ENCODE results near the gene C17orf107.
"Not testable (repeated sequence)": the region's sequence is repeated elsewhere in the genome, so short reads cannot be mapped to it uniquely, and the experiment has no call there.

The C17orf107 gene

DNA sequence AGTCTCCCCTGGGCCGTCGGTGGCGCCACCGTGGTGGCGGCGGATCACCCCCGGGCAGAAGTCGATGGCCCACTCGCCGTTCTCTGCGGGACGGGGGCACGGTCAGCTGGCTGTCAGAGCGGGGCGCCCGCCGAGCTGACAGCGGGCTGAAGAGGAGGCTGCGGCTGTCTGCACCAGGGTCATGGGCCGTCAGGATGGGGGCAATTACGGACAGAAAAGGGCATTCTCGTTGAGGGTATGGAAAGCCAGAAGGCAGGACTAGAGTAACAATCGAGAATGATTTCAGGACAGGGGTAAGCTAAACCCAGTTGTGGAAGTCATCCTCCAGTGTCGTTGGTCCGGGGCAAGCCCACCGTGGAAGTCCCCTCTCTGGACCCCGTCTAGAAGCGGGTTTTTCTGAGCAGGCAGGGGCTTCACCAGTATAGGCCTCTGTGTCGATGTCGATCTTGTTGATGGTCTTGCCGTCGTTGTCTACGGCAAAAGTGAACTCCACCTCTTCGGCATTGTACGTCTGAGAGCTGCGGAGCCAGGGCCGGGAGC, 1.8 kb downstream of the C17orf107 start:
- DNase-seq = no peak

DNA sequence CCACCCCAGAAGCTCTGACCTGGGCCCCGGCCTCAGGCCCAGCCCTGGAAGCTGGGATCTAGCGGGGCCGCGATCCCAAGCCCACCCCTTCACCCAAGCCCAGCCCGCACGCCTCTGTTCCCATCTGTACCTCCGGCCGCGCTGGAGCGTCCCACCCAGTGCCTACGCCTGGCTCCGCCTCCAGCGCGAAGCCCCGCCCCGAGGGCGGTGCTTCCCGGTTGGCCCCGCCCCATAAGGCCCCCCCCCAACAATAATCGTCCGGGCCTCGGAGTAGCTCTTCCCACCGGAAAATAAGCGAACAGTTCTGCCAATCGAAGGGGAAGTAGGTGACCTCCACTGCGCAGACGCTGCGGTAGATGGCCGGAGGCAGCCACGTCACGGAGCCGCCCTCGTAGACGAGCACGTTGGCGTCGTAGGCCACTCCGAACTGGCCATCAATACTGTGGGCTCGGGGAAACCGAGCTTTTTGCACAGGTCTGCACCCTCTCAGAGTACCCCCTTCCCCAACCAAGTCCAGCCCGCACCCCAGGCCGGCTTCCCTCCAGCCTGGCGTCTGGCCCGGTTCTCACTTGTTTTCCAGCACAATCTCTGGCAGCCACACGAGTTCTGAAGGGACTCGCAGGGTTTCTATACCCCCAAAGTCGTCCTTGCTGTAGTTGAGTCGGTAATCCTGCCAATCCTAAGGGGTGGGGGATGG, 2.5 kb downstream of the C17orf107 start:
- no peak for DNase-seq

DNA sequence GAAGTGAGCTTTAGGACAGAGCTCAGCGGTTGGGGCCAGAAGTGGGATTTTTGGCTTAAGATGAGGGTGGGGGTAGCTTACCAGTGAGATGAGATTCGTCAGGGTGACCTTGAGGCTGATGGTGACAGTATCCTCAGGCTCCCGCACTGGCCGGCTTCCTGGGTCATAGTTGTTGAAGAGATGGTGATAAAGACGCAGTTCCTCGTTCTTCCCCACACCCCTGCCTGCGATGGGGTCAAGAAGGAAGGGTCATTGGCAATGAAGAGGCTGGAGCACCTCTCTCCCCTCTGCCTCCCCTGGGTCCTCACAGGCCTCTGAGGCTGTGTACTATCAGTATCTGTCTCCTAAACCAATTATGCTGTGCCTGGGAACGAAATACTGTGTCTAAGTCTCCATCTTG, 3.2 kb downstream of the C17orf107 start:
- no peak for DNase-seq

DNA sequence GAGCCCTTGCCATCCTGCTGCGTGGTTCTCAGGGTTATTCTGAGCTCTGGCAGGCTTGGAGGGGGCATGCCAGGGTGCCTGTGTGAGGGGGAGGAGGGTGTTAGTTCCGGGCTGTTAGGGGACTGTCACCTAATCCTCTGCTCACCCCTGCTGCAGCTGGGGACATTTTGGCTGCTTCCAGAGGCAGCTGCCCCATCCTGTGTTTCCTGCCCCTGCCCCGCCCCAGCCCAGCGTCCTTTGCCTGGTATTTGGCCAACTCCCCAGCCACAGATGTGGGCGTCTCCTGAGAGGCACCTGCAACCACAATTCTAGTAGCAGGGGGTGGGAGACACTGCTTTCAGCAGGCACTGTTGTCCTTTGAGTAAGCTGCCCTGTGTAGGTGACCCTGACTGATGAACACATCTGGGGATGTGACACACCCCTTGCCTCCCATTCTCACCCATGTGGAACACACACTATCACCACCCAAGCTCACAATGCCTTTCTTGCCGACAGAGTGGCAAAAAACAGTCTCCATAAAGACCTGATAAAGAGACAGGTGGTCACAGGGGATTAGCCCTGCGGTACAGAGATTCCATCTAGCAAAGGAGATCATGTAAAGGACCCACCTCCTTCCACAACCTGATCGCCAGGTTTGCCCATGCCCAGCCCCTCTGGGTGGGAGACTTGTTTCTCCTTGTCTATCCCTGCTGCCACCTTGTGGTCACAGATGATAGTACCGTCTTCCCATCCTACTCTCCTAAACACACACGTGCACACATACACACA, 3.9 kb downstream of the C17orf107 start, which contains the start of gene CHRNE:
Gene CHRNE (minus strand): TSS at position 48 of the 768 bp plus-strand sequence. CDS start 35 bp downstream, at position 13.
- DNase-seq = no peak

DNA sequence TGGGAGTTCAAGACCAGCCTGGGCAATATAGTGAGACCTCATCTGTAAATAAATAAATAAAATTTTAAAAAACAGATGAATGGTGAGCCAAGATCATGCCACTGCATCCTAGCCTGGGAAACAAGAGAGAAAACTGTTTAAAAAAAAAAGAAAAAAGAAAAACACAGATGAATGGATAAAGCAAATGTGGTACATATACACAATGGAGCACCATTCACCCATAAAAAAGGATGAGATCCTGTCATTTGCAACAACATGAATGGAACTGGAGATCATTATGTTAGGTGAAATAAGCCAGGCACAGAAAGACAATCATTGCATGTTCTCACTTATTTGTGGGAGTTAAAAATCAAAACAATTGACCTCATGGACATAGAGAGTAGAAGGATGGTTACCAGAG, 7.3 kb downstream of the C17orf107 start:
- DNase-seq = not testable (repeated sequence)

DNA sequence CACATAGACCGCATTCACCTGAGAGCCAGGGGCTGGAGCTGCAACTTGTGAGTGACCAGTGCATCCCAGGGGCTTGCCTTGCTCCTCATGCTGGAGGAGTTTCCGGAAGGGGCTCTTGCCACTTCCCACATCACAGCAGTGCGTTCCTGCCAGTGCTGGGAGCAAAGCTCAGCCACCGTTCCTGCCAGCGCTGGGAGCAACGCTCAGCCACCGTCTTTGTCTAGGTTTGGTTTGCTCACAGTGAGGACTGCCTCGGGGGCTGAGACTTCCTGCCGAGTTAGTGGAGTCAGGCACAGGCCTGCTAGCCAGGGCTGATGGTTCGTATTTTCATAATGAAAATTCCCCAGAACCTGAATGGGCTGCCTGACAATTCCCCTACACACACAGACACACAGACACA, 9.0 kb downstream of the C17orf107 start:
- no peak for DNase-seq

DNA sequence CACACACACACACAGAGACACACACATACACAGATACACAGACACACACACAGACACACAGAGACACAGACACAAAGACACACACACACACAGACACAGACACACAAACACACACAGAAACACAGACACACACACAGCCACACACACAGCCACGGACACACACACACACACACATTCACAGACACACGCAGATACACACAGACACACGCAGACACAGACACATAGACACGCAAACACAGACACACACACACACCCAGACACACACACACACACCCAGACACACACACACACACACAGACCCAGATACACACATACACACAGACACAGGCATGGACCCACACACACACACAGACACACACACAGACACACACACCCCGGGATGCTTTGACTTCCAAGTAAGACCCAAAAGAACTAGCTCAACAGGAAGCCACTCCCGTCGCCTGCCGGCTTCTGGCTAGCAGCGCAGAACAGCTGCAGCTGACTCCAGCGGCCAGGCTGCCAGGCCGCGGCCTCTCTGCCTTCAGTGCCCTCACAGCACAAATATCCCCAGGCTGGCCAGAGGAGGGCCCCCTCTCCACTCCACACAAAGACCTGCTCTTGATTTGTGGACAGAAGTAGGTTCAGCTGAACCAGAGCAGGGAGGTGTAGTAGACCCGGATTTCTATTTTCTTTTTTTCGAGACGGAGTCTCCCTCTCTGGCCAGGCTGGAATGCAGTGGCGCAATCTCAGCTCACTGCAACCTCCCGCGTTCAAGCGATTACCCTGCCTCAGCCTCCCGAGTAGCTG, 9.6 kb downstream of the C17orf107 start:
- no peak for DNase-seq

DNA sequence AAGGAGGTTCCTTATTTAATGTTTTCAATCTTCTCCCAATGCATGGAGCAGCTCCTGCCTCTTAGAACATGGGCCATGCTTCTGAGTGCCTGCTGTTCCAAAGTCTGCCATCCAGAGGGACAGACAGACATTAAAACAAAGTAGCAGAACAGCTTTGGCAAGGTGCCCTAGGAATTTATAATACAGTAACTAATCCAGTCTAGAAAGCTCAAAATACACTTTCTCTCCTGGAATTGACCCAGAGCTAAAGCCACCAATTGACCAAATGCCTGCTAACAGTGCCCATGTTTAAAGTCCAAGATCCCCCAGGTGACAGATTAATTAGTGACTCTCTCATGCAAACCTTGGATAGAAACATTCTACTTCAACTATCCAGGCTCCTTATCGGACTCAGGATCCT, 14.7 kb downstream of the C17orf107 start:
- no peak for DNase-seq

DNA sequence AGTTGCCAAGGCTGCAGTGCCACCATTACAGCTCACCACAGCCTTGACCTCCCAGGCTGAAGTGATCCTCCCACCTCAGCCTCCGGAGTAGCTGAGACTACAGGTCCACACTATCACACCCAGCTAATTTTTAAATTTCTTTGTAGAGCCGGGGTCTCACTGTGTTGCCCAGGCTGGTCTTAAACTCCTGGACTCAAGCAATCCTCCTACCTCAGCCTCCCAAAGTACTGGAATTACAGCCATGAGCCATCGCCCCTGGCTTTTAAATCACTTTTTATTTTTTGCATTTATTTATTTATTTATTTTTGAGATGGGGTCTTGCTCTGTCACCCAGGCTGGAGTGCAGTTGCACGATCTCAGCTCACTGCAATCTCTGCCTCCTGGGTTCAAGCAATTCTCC, 15.2 kb downstream of the C17orf107 start:
- not testable (repeated sequence) for DNase-seq

DNA sequence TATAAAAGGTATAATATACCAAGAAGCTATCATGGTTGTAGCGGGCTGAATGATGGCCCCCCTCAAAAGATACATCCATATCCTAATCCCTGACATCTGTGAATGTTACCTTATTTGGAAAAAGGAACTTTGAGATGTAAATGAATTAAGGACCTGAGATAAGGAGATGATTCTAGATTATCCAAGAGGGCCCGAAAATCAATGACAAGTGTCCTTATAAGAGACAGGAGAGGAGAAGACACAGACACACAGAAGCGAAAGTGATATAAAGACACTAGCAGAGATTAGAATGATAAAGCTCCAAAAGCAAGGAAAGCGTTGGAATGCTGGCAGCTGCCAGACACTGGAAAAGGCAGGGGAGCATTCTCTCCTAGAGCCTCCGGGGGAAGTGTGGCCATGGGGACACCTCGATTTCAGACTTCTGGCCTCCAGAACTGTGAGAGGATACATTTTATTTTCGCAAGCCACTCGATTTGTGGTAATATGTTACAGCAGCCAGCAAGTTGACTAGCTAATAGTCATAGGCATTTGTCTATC, 20.2 kb downstream of the C17orf107 start:
- no peak for DNase-seq

DNA sequence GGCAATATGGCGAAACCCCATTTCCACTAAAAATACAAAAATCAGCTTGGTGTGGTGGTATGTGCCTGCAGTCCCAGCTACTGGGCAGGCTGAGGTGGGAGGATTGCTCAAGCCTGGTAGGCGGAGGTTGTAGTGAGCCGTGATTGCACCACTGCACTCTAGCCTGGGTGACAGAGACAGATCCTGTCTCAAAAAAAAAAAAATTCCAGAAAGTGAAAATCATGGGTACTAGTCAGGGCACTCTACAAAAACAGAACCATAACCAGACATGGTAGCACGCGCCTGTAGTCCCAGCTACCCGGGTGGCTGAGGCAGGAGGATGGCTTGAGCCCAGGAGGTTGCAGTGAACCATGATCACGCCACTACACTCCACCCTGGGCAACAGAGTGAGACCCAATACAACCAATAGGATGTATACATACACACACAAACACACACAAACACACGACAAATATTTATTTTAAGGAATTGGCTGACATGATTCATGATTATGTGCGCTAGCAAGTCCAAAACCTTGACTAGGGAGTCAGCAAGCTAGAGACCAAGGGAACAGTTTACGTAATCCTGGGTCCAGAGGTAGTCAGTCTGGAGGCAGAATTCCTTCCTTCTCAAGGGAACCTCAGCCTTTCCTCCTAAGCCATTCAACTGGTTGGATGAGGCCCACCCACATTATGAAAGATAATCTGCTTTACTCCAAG, 21.2 kb downstream of the C17orf107 start:
- DNase-seq = no peak

DNA sequence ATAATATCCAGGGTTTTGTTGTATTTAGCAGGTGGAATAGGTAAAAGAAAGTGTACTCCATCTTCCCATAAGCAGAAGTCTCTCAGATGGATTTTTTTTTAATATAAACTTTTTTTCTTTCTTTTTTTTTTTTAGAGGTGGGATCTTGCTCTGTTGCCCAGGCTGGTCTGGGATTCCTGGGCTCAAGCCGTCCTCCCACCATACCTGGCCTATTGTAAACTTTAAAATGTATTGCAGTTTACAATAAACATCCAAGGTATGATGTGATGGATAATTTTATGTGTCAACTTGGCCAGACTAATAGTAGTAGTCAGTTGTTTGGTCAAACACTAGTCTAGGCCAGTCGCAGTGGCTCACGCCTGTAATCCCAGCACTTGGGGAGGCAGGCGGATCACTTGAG, 22.0 kb downstream of the C17orf107 start:
- DNase-seq = no peak

DNA sequence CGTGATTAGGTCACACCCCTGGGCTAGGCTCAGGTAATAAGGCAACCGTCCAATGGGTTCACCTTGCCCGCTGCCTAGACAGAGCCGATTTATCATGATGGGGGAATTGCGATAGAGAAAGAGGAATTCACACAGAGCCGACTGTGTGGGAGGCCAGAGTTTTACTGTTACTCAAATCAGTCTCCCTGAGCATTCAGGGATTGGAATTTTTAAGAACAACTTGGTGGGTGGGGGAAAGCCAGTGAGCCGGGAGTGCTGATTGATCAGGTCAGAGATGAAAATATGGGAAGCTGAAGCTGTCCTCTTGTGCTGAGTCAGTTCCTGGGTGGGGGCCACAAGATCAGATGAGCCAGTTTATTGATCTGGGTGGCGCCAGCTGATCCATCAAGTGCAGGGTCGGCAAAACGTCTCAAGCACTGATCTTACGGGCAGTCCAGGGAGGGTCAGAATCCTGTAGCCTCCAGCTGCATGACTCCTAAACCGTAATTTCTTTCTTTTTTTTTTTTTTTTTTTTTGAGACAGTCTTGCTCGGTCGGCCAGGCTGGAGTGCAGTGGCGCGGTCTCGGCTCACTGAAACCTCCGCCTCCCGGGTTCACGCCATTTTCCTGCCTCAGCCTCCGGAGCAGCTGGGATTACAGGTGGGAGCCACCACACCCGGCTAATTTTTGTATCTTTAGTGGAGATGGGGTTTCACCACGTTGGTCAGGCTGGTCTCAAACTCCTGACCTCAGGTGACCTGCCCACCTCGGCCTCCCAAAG, 27.4 kb downstream of the C17orf107 start:
- not testable (repeated sequence) for DNase-seq

DNA sequence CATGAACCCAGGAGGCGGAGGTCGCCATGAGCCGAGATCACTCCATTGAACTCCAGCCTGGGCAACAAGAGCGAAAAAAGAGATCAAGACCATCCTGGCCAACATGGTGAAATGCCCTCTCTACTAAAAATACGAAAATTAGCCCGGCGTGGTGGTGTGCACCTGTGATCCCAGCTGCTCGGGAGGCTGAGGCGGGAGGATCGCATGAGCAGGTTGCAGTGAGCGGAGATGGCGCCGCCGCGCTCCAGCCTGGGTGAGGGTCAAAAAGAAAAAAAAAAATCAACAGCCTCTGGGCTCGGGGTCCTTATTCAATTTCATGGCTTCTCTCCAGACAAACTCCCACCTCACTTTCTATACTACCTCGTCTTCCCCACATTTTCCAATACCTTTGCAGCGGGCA, 29.5 kb downstream of the C17orf107 start:
- no peak for DNase-seq

DNA sequence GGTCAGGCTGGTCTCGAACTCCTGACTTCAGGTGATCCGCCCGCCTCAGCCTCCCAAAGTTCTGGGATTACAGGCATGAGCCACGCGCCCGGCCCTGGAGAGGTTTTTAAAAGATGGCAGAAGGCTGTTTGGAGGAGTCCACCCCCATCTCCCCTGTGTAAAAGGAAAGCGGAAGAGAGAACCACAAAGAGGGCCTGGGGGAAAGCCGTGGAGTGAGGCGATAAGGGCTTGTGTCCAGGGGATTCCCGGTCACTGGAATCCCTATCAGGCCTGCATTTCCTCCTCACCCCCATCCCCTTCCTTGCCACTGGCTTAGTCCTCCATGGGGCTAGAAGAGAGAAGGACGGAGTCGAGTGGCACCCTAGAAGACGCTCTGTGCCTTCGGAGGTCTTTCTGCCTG, 32.6 kb downstream of the C17orf107 start, which contains the start of gene GP1BA:
Gene GP1BA (plus strand): TSS at position 315 of the 400 bp plus-strand sequence. CDS start 328 bp downstream, outside the sequence.
- no peak for DNase-seq

DNA sequence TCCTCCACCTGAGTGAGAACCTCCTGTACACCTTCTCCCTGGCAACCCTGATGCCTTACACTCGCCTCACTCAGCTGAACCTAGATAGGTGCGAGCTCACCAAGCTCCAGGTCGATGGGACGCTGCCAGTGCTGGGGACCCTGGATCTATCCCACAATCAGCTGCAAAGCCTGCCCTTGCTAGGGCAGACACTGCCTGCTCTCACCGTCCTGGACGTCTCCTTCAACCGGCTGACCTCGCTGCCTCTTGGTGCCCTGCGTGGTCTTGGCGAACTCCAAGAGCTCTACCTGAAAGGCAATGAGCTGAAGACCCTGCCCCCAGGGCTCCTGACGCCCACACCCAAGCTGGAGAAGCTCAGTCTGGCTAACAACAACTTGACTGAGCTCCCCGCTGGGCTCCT, 33.4 kb downstream of the C17orf107 start:
- no peak for DNase-seq

DNA sequence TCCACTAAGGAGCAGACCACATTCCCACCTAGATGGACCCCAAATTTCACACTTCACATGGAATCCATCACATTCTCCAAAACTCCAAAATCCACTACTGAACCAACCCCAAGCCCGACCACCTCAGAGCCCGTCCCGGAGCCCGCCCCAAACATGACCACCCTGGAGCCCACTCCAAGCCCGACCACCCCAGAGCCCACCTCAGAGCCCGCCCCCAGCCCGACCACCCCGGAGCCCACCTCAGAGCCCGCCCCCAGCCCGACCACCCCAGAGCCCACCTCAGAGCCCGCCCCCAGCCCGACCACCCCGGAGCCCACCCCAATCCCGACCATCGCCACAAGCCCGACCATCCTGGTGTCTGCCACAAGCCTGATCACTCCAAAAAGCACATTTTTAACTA, 34.3 kb downstream of the C17orf107 start:
- no peak for DNase-seq

DNA sequence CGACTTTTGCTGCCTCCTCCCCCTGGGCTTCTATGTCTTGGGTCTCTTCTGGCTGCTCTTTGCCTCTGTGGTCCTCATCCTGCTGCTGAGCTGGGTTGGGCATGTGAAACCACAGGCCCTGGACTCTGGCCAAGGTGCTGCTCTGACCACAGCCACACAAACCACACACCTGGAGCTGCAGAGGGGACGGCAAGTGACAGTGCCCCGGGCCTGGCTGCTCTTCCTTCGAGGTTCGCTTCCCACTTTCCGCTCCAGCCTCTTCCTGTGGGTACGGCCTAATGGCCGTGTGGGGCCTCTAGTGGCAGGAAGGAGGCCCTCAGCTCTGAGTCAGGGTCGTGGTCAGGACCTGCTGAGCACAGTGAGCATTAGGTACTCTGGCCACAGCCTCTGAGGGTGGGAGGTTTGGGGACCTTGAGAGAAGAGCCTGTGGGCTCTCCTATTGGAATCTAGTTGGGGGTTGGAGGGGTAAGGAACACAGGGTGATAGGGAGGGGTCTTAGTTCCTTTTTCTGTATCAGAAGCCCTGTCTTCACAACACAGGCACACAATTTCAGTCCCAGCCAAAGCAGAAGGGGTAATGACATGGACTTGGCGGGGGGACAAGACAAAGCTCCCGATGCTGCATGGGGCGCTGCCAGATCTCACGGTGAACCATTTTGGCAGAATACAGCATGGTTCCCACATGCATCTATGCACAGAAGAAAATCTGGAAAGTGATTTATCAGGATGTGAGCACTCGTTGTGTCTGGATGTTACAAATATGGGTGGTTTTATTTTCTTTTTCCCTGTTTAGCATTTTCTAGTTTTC, 35.0 kb downstream of the C17orf107 start:
- no peak for DNase-seq

DNA sequence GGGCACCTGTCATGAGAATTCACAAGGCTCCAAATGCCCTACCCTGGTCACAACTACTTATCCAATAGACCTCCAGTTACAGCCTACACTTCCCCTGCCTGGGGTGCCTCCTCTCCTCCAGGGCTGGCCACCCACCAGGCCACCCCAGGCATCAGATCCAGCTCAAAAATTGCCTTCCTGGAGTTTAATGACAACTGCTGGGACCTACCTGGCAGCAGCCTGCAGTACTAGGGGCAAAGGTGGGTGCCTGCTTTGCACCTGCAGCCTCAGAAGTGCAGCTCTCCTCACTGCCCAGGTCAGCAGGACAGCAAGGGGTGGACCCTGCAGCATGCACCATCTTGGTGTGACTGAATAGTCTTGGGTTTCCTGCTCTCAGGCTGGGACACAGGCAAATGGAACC, 36.3 kb downstream of the C17orf107 start:
- DNase-seq = no peak

DNA sequence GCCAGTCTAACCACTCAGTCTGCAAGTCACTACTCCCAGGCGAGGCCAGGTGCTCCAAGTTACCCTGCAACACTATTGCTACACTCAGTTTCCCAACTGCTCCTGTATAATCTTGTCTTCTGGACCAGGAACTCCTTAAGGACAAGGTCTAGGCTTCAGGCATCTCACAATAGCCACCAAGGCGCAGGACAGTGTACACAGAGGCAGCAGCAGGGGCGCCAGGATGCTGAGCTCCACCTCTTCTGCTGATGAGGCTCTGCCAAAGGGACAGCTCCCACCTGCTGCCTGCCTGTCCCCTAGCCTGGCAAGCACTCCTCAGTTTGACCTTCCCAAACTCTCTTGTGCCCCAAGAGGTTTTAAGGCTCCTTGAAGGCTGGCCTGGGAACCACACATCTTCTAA, 37.1 kb downstream of the C17orf107 start:
- DNase-seq = no peak

DNA sequence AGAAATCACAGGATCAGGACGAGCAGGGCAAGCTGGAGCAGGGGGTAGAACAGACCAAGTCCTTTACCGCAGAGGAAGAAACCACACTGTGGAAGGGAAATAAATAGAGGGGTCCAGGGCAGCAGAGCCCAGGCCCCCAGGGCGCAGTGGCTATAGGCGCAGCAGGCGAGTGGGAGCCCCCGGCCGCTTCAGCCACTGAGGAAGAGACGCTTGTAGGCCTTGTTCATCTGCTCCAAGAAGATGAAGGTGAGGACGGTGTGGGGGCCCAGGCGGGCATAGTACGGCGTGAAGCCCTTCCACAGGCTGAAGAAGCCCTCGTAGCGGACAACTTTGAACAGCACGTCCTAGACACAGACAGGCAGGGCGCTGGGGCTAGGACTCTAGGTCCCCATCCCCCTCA, 38.2 kb downstream of the C17orf107 start:
- DNase-seq = no peak
